Measurements from ENCODE around the gene DBP.

The DBP gene

GRCh38 chr19:48606463-48607358 lies 30.5 kb downstream of the DBP start, which contains the start of gene SPACA4:
Gene SPACA4 (plus strand): TSS chr19:48606742. CDS start chr19:48606979, 237 bp downstream.
- DNase-seq: no peak

- DNase-seq: no peak
Measured at GRCh38 chr19:48603850-48604249, 33.3 kb downstream of the DBP start.

- DNase-seq: no peak
Measured at GRCh38 chr19:48603449-48603848, 33.7 kb downstream of the DBP start.

GRCh38 chr19:48603001-48603400 lies 34.2 kb downstream of the DBP start:
- no peak for DNase-seq

GRCh38 chr19:48600679-48601417 lies 36.3 kb downstream of the DBP start:
- DNase-seq: no peak

- DNase-seq: no peak
Measured at GRCh38 chr19:48598996-48599700, 38.0 kb downstream of the DBP start.

- peak; percentile 65 for DNase-seq
Measured at GRCh38 chr19:48596679-48597465, 40.3 kb downstream of the DBP start.

- no peak for DNase-seq
Measured at GRCh38 chr19:48596237-48596636, 40.9 kb downstream of the DBP start.

GRCh38 chr19:48595833-48596232 lies 41.3 kb downstream of the DBP start:
- DNase-seq: no peak

GRCh38 chr19:48595171-48595570 lies 42.0 kb downstream of the DBP start:
- DNase-seq: no peak

- no peak for DNase-seq
Measured at GRCh38 chr19:48591021-48591420, 46.2 kb downstream of the DBP start.

GRCh38 chr19:48588670-48589401 lies 48.3 kb downstream of the DBP start:
- DNase-seq: peak; percentile 91

GRCh38 chr19:48587387-48587786 lies 49.8 kb downstream of the DBP start:
- DNase-seq: no peak

GRCh38 chr19:48582168-48582567 lies 55.0 kb downstream of the DBP start:
- no peak for DNase-seq
